Heart right ventricle (tissue), 16 donors: ENCODE measurements around the gene BIRC2. TPM values are rescaled to one million over a fixed set of nuclear protein-coding genes. Genes with fewer than 3 reads are reported as not detected.

ENCODE experiments used
- ATAC-seq, 8 donors: fragments of 200-7000 bp; cut with Tn5 transposase; one replicate each; pipeline ENCODE4 v1.9.1; 2020; ENCODE audit warnings: mild to moderate bottlenecking in 8 of 8, moderate library complexity in 8 of 8, moderate number of reproducible peaks in 1 of 8
- DNase-seq, 2 donors: peaks; one replicate each; pipeline ENCODE4 v3.0.0-alpha.2; 2020
- H3K27ac ChIP-seq, 10 donors: fragments of 200-600 bp; sonication (generic) in 2 of 10; one replicate each; pipeline versions ENCODE4 v1.5.0 to v1.8.0; 2020 to 2022; ENCODE audit warnings: mild to moderate bottlenecking in 3 of 10
- H3K27me3 ChIP-seq, 7 donors: fragments of 200-600 bp; one replicate each; pipeline ENCODE4 v1.8.0; 2021 to 2022; ENCODE audit warnings: mild to moderate bottlenecking in 2 of 7
- H3K36me3 ChIP-seq, 9 donors: fragments of 200-600 bp; sonication (generic) in 1 of 9; one replicate each; pipeline versions ENCODE4 v1.5.0 to v1.8.0; 2020 to 2022; ENCODE audit warnings: mild to moderate bottlenecking in 2 of 9
- H3K4me1 ChIP-seq, 9 donors: fragments of 200-600 bp; sonication (generic) in 1 of 9; one replicate each; pipeline versions ENCODE4 v1.5.0 to v1.8.0; 2020 to 2022; ENCODE audit warnings: mild to moderate bottlenecking in 4 of 9
- H3K4me3 ChIP-seq, 10 donors: fragments of 200-600 bp; sonication (generic) in 2 of 10; one replicate each; pipeline versions ENCODE4 v1.5.0 to v1.8.0; 2020 to 2022; ENCODE audit warnings: mild to moderate bottlenecking in 7 of 10, moderate library complexity in 2 of 10
- H3K9me3 ChIP-seq, 11 donors: fragments of 200-600 bp in 10 of 11; sonication (generic) in 2 of 11; one replicate each; pipeline versions ENCODE4 v1.5.0 to v1.8.0; 2013 to 2022; ENCODE audit warnings: mild to moderate bottlenecking in 2 of 11, control low read depth in 1 of 11, moderate library complexity in 1 of 11
- WGBS, 2 donors: extraction: QIAGEN DNeasy Blood & Tissue Kit; methylation state at CpG; one replicate each; pipeline ENCODE4 v1.1.7; 2013; ENCODE audit warnings: inconsistent platforms in 1 of 2; 5-methylcytosine and 5-hydroxymethylcytosine counted together
- intact Hi-C, 10 donors: fragments of 100-400 bp; cut with DNase I; formaldehyde crosslinking; loops; one replicate each; pipeline versions ENCODE4 v1.11.1 to v1.14.2; 2022
- polyA plus RNA-seq, 2 donors: library from polyadenylated mRNA; stranded (reverse); fragments of 200-250 nt; gene quantifications; one replicate each; pipeline ENCODE4 v1.2.3, GENCODE V29; 2013
- total RNA-seq, 10 donors: library from RNA; stranded (reverse); fragmentation: NEBNext Ultra II Directional in 3 of 10; extraction: Animal tissue kit (Norgen Biotek cat#: 25700) in 3 of 10; gene quantifications; one replicate each; pipeline versions ENCODE4 v1.2.1 to v1.2.4, GENCODE V29; 2021 to 2023
- TF ChIP-seq, protein P1 (sequence below), 9 donors: fragments of 200-600 bp; sonication (generic) in 2 of 9; IDR thresholded peaks; one replicate each; pipeline versions ENCODE4 v1.5.0 to v1.8.0; 2021 to 2022; ENCODE audit warnings: antibody characterized with exemption in 9 of 9, mild to moderate bottlenecking in 5 of 9, moderate library complexity in 1 of 9
- donor health status: Arrhythmogenic right ventricular cardiomyopathy.
- donor health status: ischemic (EF 13 %, LVEDD 7.1; RV severe dilation, severe dysfunction).
- donor health status: healthy with polysubstance abuse.
- donor health status: DM: no; HTN: yes; CAD: no.
- donor health status: DM: no; HTN: no; CAD: no.
- donor health status: ischemic (EF 25% LVEDD 6.9; RV normal size, moderate dysfunction).
- donor health status: ischemic (EF 25% LVEDD 5.7; RV mildly dilated, moderate dysfunction).
- donor health status: healthy.
- donor health status: DM: yes; HTN: yes; CAD: no.
- donor health status: Ischemic cardiomyopathy.
- donor health status: ischemic (EF 35%, LVEDD 5.7; RV mildly dilated, moderate dysfunction).
- donor health status: nonischemic (EF 11% LVEDD 7.7; RV severe dilation, severe dysfunction).
- donor health status: DM: yes; HTN: yes; CAD: no.
- donor health status: PGD.
- donor health status: ischemic (EF 29% LVEDD 5.4; RV normal size, mild dysfunction).
- donor health status: nonischemic (EF 23%, LVEDD 6.1; RV moderate dilation, normal function).

BIRC2 gene
- total and polyA plus RNA-seq, 12 donors, result 20.2 to 39.7 (median 28.0) TPM

GRCh38 chr11:102401905-102402304, 54.9 kb downstream of the BIRC2 start:
- WGBS, 2 donors, result 98 to 99% methylated on average over 3 of the region's 3 CpGs
- TF ChIP-seq, protein P1, sequence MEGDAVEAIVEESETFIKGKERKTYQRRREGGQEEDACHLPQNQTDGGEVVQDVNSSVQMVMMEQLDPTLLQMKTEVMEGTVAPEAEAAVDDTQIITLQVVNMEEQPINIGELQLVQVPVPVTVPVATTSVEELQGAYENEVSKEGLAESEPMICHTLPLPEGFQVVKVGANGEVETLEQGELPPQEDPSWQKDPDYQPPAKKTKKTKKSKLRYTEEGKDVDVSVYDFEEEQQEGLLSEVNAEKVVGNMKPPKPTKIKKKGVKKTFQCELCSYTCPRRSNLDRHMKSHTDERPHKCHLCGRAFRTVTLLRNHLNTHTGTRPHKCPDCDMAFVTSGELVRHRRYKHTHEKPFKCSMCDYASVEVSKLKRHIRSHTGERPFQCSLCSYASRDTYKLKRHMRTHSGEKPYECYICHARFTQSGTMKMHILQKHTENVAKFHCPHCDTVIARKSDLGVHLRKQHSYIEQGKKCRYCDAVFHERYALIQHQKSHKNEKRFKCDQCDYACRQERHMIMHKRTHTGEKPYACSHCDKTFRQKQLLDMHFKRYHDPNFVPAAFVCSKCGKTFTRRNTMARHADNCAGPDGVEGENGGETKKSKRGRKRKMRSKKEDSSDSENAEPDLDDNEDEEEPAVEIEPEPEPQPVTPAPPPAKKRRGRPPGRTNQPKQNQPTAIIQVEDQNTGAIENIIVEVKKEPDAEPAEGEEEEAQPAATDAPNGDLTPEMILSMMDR (IDR thresholded peaks at IDR 0.05), result no peak
- H3K4me3 ChIP-seq, result no peak overlapping the region
- H3K9me3 ChIP-seq, result no peaks in the 10 kb centered on the region
- H3K4me1 ChIP-seq, result peaks cover 0 to 22% (median 1%) of the 10 kb centered on the region in 9 donors
- no peak overlapping the region for H3K27ac ChIP-seq
- ATAC-seq, result no peak
- H3K27me3 ChIP-seq, result no peaks in the 10 kb centered on the region
- intact Hi-C loops, result loop anchor here in 1 of 10 donors (5.0 kb wide), 1 partner anchor 90 kb away; no protein-coding TSS in a partner anchor
- peaks cover 0 to 87% (median 19%) of the 10 kb centered on the region in 9 donors for H3K36me3 ChIP-seq
- DNase-seq, result no peak

GRCh38 chr11:102402548-102402947, 55.5 kb downstream of the BIRC2 start:
- no peaks in the 10 kb centered on the region for H3K27me3 ChIP-seq
- TF ChIP-seq, protein P1 (IDR thresholded peaks at IDR 0.05), result no peak
- no peak overlapping the region for H3K4me3 ChIP-seq
- ATAC-seq, result no peak
- H3K27ac ChIP-seq, result no peak overlapping the region
- H3K9me3 ChIP-seq, result no peaks in the 10 kb centered on the region
- intact Hi-C loops, result loop anchor here in 1 of 10 donors (5.0 kb wide), 1 partner anchor 90 kb away; no protein-coding TSS in a partner anchor
- peaks cover 0 to 26% (median 0%) of the 10 kb centered on the region in 9 donors for H3K4me1 ChIP-seq
- H3K36me3 ChIP-seq, result peaks cover 0 to 81% (median 19%) of the 10 kb centered on the region in 9 donors
- no peak for DNase-seq

DNA sequence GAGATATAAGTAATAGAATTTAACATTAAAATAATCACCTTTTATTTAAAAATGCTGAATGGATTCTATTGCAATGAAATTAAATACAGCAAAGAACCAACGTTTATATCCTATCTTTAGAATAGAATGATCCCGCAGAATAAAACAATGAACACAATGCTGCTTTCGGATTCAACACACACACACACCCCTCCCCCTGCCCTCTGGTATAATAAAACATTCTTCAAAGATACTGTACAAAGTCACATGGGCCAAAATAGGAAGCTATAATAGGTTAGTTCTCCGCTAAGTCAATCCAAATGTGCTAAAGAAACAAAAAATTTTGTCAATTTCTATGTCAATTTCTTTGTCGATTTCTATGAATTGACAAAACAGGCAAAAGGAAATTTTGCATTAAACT, 58.5 kb downstream of the BIRC2 start:
- no peak for ATAC-seq
- Histone ChIP-seq H3K4me1 (peaks cover 0 to 33% (median 5%) of the 10 kb centered on the region in 9 donors), H3K4me3 (no peak overlapping the region), H3K27ac (no peak overlapping the region), H3K27me3 (no peaks in the 10 kb centered on the region), H3K9me3 (no peaks in the 10 kb centered on the region), H3K36me3 (peaks cover 0 to 61% (median 18%) of the 10 kb centered on the region in 9 donors)
- TF ChIP-seq, protein P1 (IDR thresholded peaks at IDR 0.05), result no peak
- no peak for DNase-seq
- WGBS, 2 donors, result 87 to 88% methylated on average over 5 of the region's 5 CpGs
- intact Hi-C loops, result no loop called here

GRCh38 chr11:102406099-102406498, 59.1 kb downstream of the BIRC2 start:
- no peak overlapping the region for H3K27ac ChIP-seq
- H3K4me3 ChIP-seq, result no peak overlapping the region
- 99 to 100% methylated on average over 2 of the region's 2 CpGs for WGBS, 2 donors
- peaks cover 0 to 55% (median 12%) of the 10 kb centered on the region in 9 donors for H3K36me3 ChIP-seq
- intact Hi-C loops, result no loop called here
- ATAC-seq (no peak), DNase-seq (no peak)
- TF ChIP-seq, protein P1 (IDR thresholded peaks at IDR 0.05), result no peak
- H3K27me3 ChIP-seq, result no peaks in the 10 kb centered on the region
- H3K4me1 ChIP-seq, result peaks cover 0 to 37% (median 5%) of the 10 kb centered on the region in 9 donors
- no peaks in the 10 kb centered on the region for H3K9me3 ChIP-seq
